Ishikawa (cell line): ENCODE measurements around the gene MLH1.

Source experiments
- CEBPB ChIP-seq: IDR thresholded peaks from 2 replicates; pipeline ENCODE4 v1.6.1; 2012
- CREB1 ChIP-seq: IDR thresholded peaks from 2 replicates; pipeline ENCODE4 v1.6.1; 2012; ENCODE audit warnings: low read depth
- EGR1 ChIP-seq: IDR thresholded peaks from 2 replicates; pipeline ENCODE4 v1.6.1; 2012
- EP300 ChIP-seq: IDR thresholded peaks from 2 replicates; pipeline ENCODE4 v1.6.1; 2012; ENCODE audit warnings: borderline replicate concordance
- FOXM1 ChIP-seq: IDR thresholded peaks from 2 replicates; pipeline ENCODE4 v1.6.1; 2012; ENCODE audit warnings: low read depth, borderline replicate concordance
- MAX ChIP-seq: IDR thresholded peaks from 2 replicates; pipeline ENCODE4 v1.6.1; 2012
- NFIC ChIP-seq: IDR thresholded peaks from 2 replicates; pipeline ENCODE4 v1.6.1; 2012
- TAF1 ChIP-seq: IDR thresholded peaks from 2 replicates; pipeline ENCODE4 v1.6.1; 2012; ENCODE audit warnings: low read depth, mild to moderate bottlenecking
- TEAD4 ChIP-seq: IDR thresholded peaks from 2 replicates; pipeline ENCODE4 v1.6.1; 2012
- YY1 ChIP-seq: IDR thresholded peaks from 2 replicates; pipeline ENCODE4 v1.6.1; 2012; ENCODE audit warnings: low read depth

GRCh38 chr3:37074178-37074577 is 80.9 kb downstream of the MLH1 start:
- TF ChIP-seq EP300 (no peak), NFIC (no peak), TAF1 (no peak), CEBPB (no peak), CREB1 (no peak), MAX (no peak), EGR1 (no peak), YY1 (no peak), FOXM1 (no peak), TEAD4 (no peak)
